Vagina (tissue), 2 donors: ENCODE results near the gene ADAMTS9.

Source experiments
- POLR2A ChIP-seq, 2 donors: fragments of 450-650 bp; IDR thresholded peaks; one replicate each; pipeline ENCODE4 v1.6.1; 2017; ENCODE audit warnings: antibody characterized with exemption in 2 of 2, mild to moderate bottlenecking in 2 of 2, moderate library complexity in 2 of 2
- POLR2AphosphoS5 ChIP-seq, 2 donors: sonication (generic); formaldehyde crosslinking; IDR thresholded peaks; one replicate each; pipeline ENCODE4 v1.9.0; 2017; ENCODE audit warnings: antibody characterized with exemption in 2 of 2, mild to moderate bottlenecking in 2 of 2, low read depth in 1 of 2; ENCODE audit not compliant: insufficient read depth in 1 of 2
- TF ChIP-seq, protein P1 (sequence below), 3 experiments: fragments of 450-650 bp in 2 of 3; fragments of 200-600 bp in 1 of 3; sonication (generic) in 1 of 3; IDR thresholded peaks; one replicate each; pipeline ENCODE4 v1.5.1; 2017 to 2019; ENCODE audit warnings: antibody characterized with exemption in 3 of 3, mild to moderate bottlenecking in 2 of 3, moderate library complexity in 2 of 3

DNA sequence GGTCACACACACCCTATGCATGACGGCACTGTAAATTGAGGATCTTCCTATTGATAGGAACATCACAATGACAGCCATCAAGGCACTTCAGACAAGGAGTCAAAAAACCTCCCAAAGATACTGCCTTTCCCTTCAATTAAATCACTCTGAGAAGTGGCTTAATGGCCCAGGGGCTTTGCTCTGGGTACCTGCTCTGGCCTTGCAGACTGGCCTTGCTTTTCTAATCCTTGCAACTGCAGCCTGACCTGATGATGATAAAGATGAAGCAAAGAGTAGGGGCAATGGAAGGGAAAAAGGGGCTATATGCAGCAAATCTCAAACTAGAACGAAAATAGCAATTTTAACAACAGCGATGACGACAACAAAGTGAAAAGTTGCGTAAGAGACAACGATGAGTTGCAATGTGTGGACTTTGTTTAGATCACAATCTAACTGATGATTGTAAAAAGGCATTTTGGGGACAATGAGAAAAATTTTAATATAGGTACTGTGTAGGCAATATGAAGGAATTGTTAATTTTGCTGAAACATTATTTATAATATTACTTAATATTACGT, 14.6 kb downstream of the ADAMTS9 start:
- no peak for TF ChIP-seq POLR2A (IDR thresholded peaks at IDR 0.05)
- TF ChIP-seq, protein P1, sequence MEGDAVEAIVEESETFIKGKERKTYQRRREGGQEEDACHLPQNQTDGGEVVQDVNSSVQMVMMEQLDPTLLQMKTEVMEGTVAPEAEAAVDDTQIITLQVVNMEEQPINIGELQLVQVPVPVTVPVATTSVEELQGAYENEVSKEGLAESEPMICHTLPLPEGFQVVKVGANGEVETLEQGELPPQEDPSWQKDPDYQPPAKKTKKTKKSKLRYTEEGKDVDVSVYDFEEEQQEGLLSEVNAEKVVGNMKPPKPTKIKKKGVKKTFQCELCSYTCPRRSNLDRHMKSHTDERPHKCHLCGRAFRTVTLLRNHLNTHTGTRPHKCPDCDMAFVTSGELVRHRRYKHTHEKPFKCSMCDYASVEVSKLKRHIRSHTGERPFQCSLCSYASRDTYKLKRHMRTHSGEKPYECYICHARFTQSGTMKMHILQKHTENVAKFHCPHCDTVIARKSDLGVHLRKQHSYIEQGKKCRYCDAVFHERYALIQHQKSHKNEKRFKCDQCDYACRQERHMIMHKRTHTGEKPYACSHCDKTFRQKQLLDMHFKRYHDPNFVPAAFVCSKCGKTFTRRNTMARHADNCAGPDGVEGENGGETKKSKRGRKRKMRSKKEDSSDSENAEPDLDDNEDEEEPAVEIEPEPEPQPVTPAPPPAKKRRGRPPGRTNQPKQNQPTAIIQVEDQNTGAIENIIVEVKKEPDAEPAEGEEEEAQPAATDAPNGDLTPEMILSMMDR (IDR thresholded peaks at IDR 0.05): no peak
- no peak for TF ChIP-seq POLR2AphosphoS5 (IDR thresholded peaks at IDR 0.05; ENCODE audit: insufficient read depth in 1 of 2, low read depth in 1 of 2)
